Measurements from ENCODE around the gene OLFML1.

- TF ChIP-seq CTCF (IDR thresholded peaks at IDR 0.05) (no peak), SREBF2 (IDR thresholded peaks at IDR 0.05) (no peak), RAD21 (conservative IDR thresholded peaks at IDR 0.05 in 1 of 2, IDR thresholded peaks at IDR 0.05 in 1 of 2) (no peak)
Observed at GRCh38 chr11:7444091-7444981, 41.0 kb upstream of the OLFML1 start.
